Measurements from ENCODE around the gene NCK1. TPM values are rescaled to one million over a fixed set of nuclear protein-coding genes. Genes with fewer than 3 reads are reported as not detected.

NCK1 gene
- total and polyA plus RNA-seq, 9 of the 15 experiments (the other 6 are each of a cell fraction or from before 2014, with no cell fraction given) = 17.3 to 30.5 (median 25.0) TPM

DNA sequence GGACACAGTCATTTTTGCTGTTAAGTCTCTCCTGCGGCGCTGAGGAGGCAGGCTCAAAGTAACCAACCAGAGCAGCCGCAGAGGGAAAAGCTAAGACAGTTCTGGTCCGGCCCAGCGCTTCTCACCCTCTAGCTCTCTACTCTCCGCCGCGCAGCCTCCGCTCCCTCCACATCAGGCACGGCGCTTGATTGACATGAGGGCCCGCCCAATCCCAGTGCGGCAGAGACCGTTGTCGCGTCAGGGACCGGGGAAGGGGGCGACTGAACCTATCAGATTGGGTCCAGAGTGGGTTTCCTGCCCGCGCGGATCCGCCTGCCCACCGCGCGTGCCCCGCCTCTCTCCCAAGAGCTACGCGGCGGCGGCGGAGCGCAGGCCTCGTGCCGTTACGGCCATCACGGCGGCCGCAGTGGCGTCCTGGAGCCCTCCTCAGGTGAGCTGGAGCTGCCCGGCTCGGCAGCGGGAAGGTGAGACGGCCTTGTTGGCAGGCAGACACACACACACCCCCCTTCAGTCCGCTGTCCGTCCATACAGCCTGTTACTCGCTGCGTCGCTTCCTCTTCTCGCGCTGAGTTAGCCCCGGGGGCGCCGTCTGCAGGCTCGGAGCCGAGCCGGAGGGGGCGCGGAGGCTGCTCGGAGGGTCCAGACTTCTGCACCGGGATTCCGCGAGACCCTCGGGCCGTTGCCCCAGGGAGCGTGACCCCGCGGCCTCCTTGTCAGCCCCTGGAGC lies at the start of gene NCK1 (continued):
- no peak for TF ChIP-seq RBM15 (IDR thresholded peaks at IDR 0.05; ENCODE audit: insufficient read depth, low read length)
- TF ChIP-seq ZNF143 (CRISPR knock-in tag; IDR thresholded peaks at IDR 0.05) = no peak
- TF ChIP-seq FOXK2 (conservative IDR thresholded peaks at IDR 0.05 in 1 of 2, IDR thresholded peaks at IDR 0.05 in 1 of 2; ENCODE audit: low read depth in 2 of 2) = no peak; a peak in 1 of 4 replicates
- no peak; a peak in 2 of 4 replicates for TF ChIP-seq HDAC1 (IDR thresholded peaks at IDR 0.05)
- no peak for TF ChIP-seq ZBTB17 (CRISPR knock-in tag; IDR thresholded peaks at IDR 0.05)
- no peak for TF ChIP-seq ZNF324 (CRISPR knock-in tag; IDR thresholded peaks at IDR 0.05)
- TF ChIP-seq KHSRP (IDR thresholded peaks at IDR 0.05) = no peak
- no peak for TF ChIP-seq RBM34 (IDR thresholded peaks at IDR 0.05; ENCODE audit: borderline replicate concordance, insufficient read depth, low read length)
- peak; percentile 44; the same call in 1 of the 2 replicates for TF ChIP-seq KLF13 (tag; IDR thresholded peaks at IDR 0.05; ENCODE audit: borderline replicate concordance, low read depth)
- TF ChIP-seq ZNF436 (CRISPR knock-in tag; IDR thresholded peaks at IDR 0.05) = no peak
- TF ChIP-seq, protein P1, sequence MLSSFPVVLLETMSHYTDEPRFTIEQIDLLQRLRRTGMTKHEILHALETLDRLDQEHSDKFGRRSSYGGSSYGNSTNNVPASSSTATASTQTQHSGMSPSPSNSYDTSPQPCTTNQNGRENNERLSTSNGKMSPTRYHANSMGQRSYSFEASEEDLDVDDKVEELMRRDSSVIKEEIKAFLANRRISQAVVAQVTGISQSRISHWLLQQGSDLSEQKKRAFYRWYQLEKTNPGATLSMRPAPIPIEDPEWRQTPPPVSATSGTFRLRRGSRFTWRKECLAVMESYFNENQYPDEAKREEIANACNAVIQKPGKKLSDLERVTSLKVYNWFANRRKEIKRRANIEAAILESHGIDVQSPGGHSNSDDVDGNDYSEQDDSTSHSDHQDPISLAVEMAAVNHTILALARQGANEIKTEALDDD (IDR thresholded peaks at IDR 0.05) = no peak
- no peak for TF ChIP-seq U2AF2 (optimal IDR thresholded peaks at IDR 0.05; ENCODE audit: low read depth, low read length)
- TF ChIP-seq SMAD4 (CRISPR knock-in tag; conservative IDR thresholded peaks at IDR 0.05) = peak; percentile 64
- TF ChIP-seq CCNT2 (IDR thresholded peaks at IDR 0.05; ENCODE audit: borderline replicate concordance, extremely low read depth, insufficient read length, low read depth, low read length) = peak; percentile 57
- TF ChIP-seq L3MBTL2 (IDR thresholded peaks at IDR 0.05) = peak; percentile 90
- no peak for TF ChIP-seq MAFG (tag; conservative IDR thresholded peaks at IDR 0.05)
- no peak for TF ChIP-seq PTTG1 (tag; IDR thresholded peaks at IDR 0.05; ENCODE audit: low read depth)
- TF ChIP-seq STAT5A (IDR thresholded peaks at IDR 0.05; ENCODE audit: borderline replicate concordance, low read length) = no peak
- no peak for TF ChIP-seq CHD4 (IDR thresholded peaks at IDR 0.05; ENCODE audit: insufficient read depth, insufficient replicate concordance, low read depth, low read length, poor library complexity, severe bottlenecking)
- TF ChIP-seq, protein P2, sequence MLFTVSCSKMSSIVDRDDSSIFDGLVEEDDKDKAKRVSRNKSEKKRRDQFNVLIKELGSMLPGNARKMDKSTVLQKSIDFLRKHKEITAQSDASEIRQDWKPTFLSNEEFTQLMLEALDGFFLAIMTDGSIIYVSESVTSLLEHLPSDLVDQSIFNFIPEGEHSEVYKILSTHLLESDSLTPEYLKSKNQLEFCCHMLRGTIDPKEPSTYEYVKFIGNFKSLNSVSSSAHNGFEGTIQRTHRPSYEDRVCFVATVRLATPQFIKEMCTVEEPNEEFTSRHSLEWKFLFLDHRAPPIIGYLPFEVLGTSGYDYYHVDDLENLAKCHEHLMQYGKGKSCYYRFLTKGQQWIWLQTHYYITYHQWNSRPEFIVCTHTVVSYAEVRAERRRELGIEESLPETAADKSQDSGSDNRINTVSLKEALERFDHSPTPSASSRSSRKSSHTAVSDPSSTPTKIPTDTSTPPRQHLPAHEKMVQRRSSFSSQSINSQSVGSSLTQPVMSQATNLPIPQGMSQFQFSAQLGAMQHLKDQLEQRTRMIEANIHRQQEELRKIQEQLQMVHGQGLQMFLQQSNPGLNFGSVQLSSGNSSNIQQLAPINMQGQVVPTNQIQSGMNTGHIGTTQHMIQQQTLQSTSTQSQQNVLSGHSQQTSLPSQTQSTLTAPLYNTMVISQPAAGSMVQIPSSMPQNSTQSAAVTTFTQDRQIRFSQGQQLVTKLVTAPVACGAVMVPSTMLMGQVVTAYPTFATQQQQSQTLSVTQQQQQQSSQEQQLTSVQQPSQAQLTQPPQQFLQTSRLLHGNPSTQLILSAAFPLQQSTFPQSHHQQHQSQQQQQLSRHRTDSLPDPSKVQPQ (CRISPR knock-in tag; IDR thresholded peaks at IDR 0.05; ENCODE audit: borderline replicate concordance) = no peak
- TF ChIP-seq FOXJ2 (tag; IDR thresholded peaks at IDR 0.05) = no peak
- TF ChIP-seq, protein P3, sequence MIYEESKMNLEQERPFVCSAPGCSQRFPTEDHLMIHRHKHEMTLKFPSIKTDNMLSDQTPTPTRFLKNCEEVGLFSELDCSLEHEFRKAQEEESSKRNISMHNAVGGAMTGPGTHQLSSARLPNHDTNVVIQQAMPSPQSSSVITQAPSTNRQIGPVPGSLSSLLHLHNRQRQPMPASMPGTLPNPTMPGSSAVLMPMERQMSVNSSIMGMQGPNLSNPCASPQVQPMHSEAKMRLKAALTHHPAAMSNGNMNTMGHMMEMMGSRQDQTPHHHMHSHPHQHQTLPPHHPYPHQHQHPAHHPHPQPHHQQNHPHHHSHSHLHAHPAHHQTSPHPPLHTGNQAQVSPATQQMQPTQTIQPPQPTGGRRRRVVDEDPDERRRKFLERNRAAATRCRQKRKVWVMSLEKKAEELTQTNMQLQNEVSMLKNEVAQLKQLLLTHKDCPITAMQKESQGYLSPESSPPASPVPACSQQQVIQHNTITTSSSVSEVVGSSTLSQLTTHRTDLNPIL (CRISPR knock-in tag; IDR thresholded peaks at IDR 0.05) = no peak
